ENCODE results near the gene STARD6. TPM values are rescaled to one million over a fixed set of nuclear protein-coding genes. Genes with fewer than 3 reads are reported as not detected.
"Not testable (repeated sequence)": the region's sequence is repeated elsewhere in the genome, so short reads cannot be mapped to it uniquely, and the experiment has no call there.

STARD6 gene
- total RNA-seq, 1 donor from 2014 or later = not detected

- no peaks in the 10 kb centered on the region for H3K36me3 ChIP-seq
- no peak for DNase-seq
- H3K9me3 ChIP-seq (replicated peaks) = no peaks in the 10 kb centered on the region
- H3K27ac ChIP-seq (replicated peaks) = no peak overlapping the region
- H3K4me1 ChIP-seq = no peaks in the 10 kb centered on the region
- intact Hi-C loops (cut with micrococcal nuclease) = loop anchor here (5.0 kb wide), 1 partner anchor 281 kb away; no protein-coding TSS in a partner anchor
- TF ChIP-seq CTCF (IDR thresholded peaks at IDR 0.05; ENCODE audit: borderline replicate concordance) = no peak
- H3K4me3 ChIP-seq = no peak overlapping the region
- H3K27me3 ChIP-seq (ENCODE audit: low read depth) = peaks cover 8% of the 10 kb centered on the region
Observed at GRCh38 chr18:54390838-54391237, 33.2 kb upstream of the STARD6 start.

- peaks cover 8% of the 10 kb centered on the region for H3K27me3 ChIP-seq (ENCODE audit: low read depth)
- intact Hi-C loops (cut with micrococcal nuclease) = no loop called here
- H3K4me3 ChIP-seq = no peak overlapping the region
- TF ChIP-seq CTCF (IDR thresholded peaks at IDR 0.05; ENCODE audit: borderline replicate concordance) = no peak
- H3K9me3 ChIP-seq (replicated peaks) = no peaks in the 10 kb centered on the region
- no peaks in the 10 kb centered on the region for H3K4me1 ChIP-seq
- no peaks in the 10 kb centered on the region for H3K36me3 ChIP-seq
- H3K27ac ChIP-seq (replicated peaks) = no peak overlapping the region
- DNase-seq = no peak
Observed at GRCh38 chr18:54389143-54389505, 31.5 kb upstream of the STARD6 start.

GRCh38 chr18:54388203-54389142, 30.8 kb upstream of the STARD6 start:
- TF ChIP-seq CTCF (IDR thresholded peaks at IDR 0.05; ENCODE audit: borderline replicate concordance) = no peak
- no peak for DNase-seq
- no peaks in the 10 kb centered on the region for H3K9me3 ChIP-seq (replicated peaks)
- H3K27ac ChIP-seq (replicated peaks) = no peak overlapping the region
- peaks cover 8% of the 10 kb centered on the region for H3K27me3 ChIP-seq (ENCODE audit: low read depth)
- H3K36me3 ChIP-seq = no peaks in the 10 kb centered on the region
- H3K4me1 ChIP-seq = no peaks in the 10 kb centered on the region
- H3K4me3 ChIP-seq = no peak overlapping the region
- intact Hi-C loops (cut with micrococcal nuclease) = no loop called here

GRCh38 chr18:54387631-54388030, 30.0 kb upstream of the STARD6 start:
- H3K4me1 ChIP-seq = no peaks in the 10 kb centered on the region
- intact Hi-C loops (cut with micrococcal nuclease) = no loop called here

GRCh38 chr18:54386800-54387495, 29.3 kb upstream of the STARD6 start:
- H3K4me1 ChIP-seq; intact Hi-C loops (cut with micrococcal nuclease); DNase-seq: not testable (repeated sequence)

More at GRCh38 chr18:54387631-54388030, 30.0 kb upstream of the STARD6 start:
- TF ChIP-seq CTCF (IDR thresholded peaks at IDR 0.05; ENCODE audit: borderline replicate concordance) = no peak
- Histone ChIP-seq H3K9me3 (replicated peaks) (no peaks in the 10 kb centered on the region), H3K27me3 (ENCODE audit: low read depth) (peaks cover 8% of the 10 kb centered on the region), H3K4me3 (no peak overlapping the region), H3K36me3 (no peaks in the 10 kb centered on the region), H3K27ac (replicated peaks) (no peak overlapping the region)
- DNase-seq = no peak

More at GRCh38 chr18:54386800-54387495, 29.3 kb upstream of the STARD6 start:
- not testable (repeated sequence) for H3K27ac ChIP-seq (replicated peaks); H3K36me3 ChIP-seq; H3K4me3 ChIP-seq; H3K9me3 ChIP-seq (replicated peaks); H3K27me3 ChIP-seq (ENCODE audit: low read depth)

All from left ventricle myocardium inferior (tissue), 1 donor.